ENCODE results near the gene RSPH1. TPM values are rescaled to one million over a fixed set of nuclear protein-coding genes. Genes with fewer than 3 reads are reported as not detected.
A peak's percentile ranks its signal among the peaks of the same experiment; 100 is the strongest.

The RSPH1 gene
- total RNA-seq, 2 experiments from 2014 or later: 0.32 TPM; not detected in 1

DNA sequence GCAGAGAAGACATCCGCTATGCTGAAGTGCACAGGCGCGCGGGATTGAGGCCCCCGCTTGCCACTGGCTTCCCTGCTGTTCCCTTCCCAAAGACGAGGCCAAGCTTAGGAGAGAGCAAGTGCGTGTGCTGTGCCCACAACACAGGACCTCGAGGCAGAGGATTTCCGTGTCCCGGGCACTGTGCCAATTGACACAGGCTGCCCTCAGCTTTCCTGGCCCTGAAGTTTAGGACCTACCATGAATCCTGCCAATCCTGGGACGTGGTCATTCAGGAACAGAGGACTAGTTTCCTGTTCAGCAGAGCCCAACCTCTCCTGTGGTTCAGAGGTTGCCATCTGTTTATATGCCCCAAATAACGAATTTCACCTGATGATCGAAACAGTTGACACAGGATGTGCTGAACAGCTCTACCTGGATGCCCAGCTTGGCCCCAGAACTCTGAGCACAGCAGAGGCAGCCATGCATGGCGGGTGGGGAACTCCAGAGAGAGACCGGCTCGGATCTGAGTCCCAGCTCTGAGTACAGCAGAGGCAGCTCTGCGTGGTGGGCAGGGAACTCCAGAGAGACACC is 39.7 kb upstream of the RSPH1 start:
- H3K4me3 Mint-ChIP-seq: no peak overlapping the region
- H3K27me3 Mint-ChIP-seq: no peaks in the 10 kb centered on the region
- DNase-seq: no peak
- H3K9me3 Mint-ChIP-seq: no peaks in the 10 kb centered on the region
- peak overlapping the region; percentile 45 for H3K27ac Mint-ChIP-seq
- H3K36me3 Mint-ChIP-seq: peaks cover 16% of the 10 kb centered on the region
- peaks cover 22% of the 10 kb centered on the region for H3K4me1 Mint-ChIP-seq

DNA sequence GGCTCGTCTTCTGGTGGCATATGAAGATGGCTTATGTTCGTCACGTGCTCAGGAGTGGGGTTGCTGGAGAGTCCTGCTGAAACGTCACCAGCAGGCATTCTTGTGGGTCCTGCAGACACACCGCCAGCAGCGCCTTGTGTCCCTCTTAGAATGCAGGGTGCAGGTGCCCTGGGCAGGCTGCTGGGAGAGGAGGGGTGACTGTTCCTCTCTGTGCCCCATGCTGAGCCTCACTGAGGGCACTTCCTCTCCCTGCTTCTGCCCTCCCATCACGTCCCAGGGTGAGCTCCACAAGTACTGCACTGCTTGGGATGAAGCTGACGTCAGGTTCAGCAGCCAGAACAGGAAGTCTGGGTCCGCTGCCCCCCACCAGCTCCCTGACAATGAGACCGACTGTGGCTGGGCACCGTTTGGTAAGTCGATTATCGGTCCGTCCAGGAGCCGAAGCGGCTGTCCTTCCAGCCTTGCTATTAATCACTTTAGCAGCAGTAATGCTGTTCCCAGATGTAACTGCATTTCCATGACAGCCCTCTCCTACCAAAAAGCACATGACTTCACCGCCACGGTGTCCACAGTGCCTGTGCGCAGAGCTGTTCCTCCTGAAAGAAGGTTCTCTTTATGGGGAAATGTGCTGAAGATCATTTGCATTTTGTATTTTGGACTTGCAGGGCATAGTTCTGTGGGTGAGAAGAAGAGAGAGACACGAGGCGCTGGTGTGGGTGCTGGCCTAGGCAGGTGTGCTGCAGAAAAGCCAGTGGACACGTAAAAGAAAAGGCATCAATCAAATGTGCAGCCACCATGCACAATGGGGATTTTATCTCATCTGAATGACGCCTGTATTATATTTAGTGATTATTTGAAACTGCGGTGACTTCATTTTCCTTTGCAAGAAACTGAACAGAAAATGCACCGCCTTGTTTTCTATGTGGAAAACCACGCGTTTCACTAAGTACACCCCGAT is 38.7 kb upstream of the RSPH1 start:
- DNase-seq: no peak
- H3K4me3 Mint-ChIP-seq: peak overlapping the region; percentile 60
- peaks cover 30% of the 10 kb centered on the region for H3K4me1 Mint-ChIP-seq
- H3K27me3 Mint-ChIP-seq: no peaks in the 10 kb centered on the region
- peaks cover 11% of the 10 kb centered on the region for H3K36me3 Mint-ChIP-seq
- no peaks in the 10 kb centered on the region for H3K9me3 Mint-ChIP-seq
- peak overlapping the region; percentile 12 for H3K27ac Mint-ChIP-seq

DNA sequence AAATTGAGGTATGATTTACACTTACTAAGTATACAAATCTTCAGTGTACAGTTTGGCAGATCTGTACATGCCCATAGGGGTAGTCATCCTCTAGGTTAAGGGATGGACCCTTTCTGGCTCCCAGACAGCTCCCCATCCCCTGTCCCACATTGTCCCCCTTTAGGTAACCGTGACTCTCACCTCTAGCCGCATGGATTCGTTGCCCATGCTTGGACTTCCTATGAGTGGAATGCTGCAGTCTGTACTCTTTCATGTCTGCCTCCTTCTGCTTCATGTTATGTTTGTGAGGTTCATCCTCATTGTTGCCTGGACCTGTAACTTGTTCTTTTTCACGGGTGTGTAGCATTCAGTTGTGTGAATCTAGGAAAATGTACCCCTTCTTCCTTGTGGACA is 37.9 kb upstream of the RSPH1 start:
- Mint-ChIP-seq H3K27me3 (no peaks in the 10 kb centered on the region), H3K4me1 (peaks cover 36% of the 10 kb centered on the region), H3K9me3 (no peaks in the 10 kb centered on the region), H3K36me3 (peaks cover 8% of the 10 kb centered on the region), H3K27ac (peak overlapping the region; percentile 39), H3K4me3 (peak overlapping the region; percentile 60)
- DNase-seq: no peak

DNA sequence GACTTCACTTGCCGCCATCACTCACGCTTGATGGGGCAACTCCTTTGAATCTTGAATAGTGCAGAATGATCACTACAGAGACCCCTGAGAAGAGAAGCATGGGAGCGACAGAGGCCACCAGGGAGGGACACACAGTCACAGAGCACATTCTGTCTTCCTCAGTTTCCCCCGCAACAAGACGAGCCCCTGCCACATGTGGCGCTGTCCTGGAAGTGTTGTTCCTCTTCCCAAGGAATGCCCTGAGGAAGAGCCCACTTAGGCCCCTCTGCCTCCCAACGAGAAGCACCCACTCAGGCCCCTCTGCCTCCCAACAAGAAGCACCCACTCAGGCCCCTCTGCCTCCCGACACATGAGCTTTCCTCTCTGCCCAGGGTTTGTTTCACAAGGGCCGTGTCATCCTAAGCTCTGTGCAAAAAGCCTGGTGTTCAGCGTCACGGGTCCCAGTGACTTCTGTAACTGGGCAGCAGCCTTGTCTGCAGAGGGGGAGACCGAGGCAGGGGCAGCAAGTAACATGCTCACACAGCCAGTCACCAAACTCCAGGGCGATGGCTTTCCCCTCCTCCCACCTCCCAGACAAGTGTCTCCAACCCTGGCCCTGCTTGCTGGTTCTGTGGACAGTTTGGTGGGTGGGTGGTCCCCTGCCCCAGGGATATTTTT is 37.4 kb upstream of the RSPH1 start:
- peaks cover 8% of the 10 kb centered on the region for H3K36me3 Mint-ChIP-seq
- no peaks in the 10 kb centered on the region for H3K9me3 Mint-ChIP-seq
- no peak overlapping the region for H3K4me3 Mint-ChIP-seq
- H3K27ac Mint-ChIP-seq: peak overlapping the region; percentile 15
- no peak for DNase-seq
- peaks cover 36% of the 10 kb centered on the region for H3K4me1 Mint-ChIP-seq
- no peaks in the 10 kb centered on the region for H3K27me3 Mint-ChIP-seq

DNA sequence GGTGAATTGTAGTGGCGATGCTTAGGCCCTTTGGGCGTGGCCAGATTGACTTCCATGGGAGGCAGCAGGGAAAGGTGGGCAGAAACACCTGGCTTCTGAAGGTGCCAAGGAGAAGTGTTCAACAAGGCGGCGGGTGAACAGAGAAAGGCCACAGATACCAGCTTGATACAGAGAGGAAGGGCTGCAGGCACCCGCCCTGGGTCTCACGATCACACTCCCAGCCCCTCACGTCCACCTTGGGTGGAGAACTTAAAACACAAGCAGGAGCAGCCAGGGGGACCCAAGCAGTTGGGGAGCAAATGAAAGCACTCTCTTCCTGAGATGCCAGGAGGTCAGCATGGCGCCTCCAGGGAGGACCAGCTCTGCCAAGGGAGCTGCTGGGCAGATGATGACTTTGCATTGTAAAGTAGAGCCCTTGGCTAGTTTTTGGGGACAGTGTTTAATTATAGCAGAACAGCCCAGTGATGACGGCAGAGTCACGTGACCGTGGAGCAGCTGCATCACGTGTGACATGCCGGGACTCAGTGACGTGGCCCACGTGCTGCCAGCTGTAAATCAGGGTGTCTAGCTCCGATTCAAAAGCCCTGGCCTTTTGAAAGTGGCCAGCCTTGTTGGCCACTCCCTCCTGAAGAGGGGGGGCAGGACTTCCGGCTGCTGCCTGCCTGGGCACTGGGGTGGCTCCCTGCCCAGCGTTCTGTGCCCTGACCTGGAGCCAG is 36.6 kb upstream of the RSPH1 start:
- DNase-seq: no peak
- peaks cover 6% of the 10 kb centered on the region for H3K36me3 Mint-ChIP-seq
- peaks cover 43% of the 10 kb centered on the region for H3K4me1 Mint-ChIP-seq
- no peak overlapping the region for H3K27ac Mint-ChIP-seq
- H3K27me3 Mint-ChIP-seq: no peaks in the 10 kb centered on the region
- H3K4me3 Mint-ChIP-seq: no peak overlapping the region
- no peaks in the 10 kb centered on the region for H3K9me3 Mint-ChIP-seq

DNA sequence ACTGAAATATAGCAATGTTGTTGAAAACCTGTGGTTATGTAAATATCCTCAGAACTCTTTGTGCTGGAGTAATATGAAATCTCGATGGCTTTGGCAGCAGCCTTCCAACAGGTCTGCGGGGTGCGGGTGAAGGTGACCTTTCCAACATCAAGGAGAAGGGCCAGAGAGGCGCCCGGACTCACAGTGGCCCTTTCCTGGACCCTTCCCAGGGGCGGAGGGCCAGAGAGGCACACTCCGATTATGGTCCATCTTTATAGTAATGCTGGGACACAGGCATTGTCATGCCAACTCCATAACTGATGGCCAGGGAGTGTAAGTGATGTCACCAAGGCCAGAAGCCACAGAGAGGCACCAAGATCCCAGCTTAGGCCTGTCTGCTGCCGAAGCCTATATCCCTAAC is 35.7 kb upstream of the RSPH1 start:
- Mint-ChIP-seq H3K9me3 (no peaks in the 10 kb centered on the region), H3K27ac (no peak overlapping the region), H3K27me3 (no peaks in the 10 kb centered on the region), H3K4me1 (peaks cover 47% of the 10 kb centered on the region), H3K36me3 (peaks cover 9% of the 10 kb centered on the region), H3K4me3 (no peak overlapping the region)
- no peak for DNase-seq

DNA sequence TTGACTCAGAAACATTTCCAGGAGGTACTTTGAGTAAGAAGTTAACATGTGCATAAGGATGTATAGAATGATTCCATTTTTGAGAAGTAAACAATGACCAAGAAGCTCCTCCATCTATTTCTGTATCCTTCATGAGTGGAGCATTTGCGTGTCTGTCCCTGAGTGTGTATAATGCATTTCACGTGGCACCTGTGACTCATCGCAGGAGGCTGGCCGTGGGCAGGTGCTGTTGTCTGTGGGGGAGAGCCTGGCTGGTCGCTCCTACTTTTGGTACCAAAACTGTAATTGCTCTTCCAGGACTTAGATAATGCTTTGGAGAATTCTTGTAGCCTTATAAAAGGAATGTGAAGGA is 34.1 kb upstream of the RSPH1 start:
- peaks cover 16% of the 10 kb centered on the region for H3K36me3 Mint-ChIP-seq
- H3K27ac Mint-ChIP-seq: no peak overlapping the region
- H3K9me3 Mint-ChIP-seq: no peaks in the 10 kb centered on the region
- peaks cover 59% of the 10 kb centered on the region for H3K4me1 Mint-ChIP-seq
- no peak for DNase-seq
- H3K27me3 Mint-ChIP-seq: no peaks in the 10 kb centered on the region
- H3K4me3 Mint-ChIP-seq: no peak overlapping the region

DNA sequence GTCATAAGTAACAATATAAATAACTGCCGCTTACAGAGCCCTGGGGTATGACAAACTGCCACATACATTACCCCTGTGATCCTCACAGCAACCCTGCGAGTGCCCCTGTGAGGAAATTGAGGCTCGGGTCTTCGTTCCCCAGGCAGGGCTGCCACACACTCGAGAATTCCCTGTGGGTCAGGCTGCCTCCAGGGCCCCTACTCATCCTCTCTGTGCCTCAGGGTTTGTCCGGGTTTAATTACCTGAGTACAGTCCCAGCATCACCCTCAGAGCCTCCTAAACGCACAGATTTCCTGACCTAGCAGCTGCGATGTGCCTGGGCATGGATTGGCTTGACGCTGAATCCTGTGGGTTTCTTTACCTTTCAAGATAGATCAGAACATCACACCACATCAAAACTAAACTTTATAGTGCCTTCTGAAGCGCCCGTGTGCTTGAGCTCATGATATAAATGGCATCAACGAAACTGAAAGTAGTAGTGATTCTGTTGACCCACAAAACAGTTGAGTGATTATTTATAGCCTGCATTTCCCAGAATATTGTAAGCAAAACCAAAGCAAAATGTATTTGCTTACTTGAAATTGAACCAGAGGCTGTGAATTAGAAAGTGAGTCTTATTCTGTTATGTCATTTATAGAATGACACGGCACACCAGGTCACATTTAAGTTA is 31.6 kb upstream of the RSPH1 start:
- Mint-ChIP-seq H3K27ac (peak overlapping the region; percentile 90), H3K9me3 (no peaks in the 10 kb centered on the region), H3K4me3 (peak overlapping the region; percentile 68), H3K4me1 (peaks cover 58% of the 10 kb centered on the region), H3K27me3 (no peaks in the 10 kb centered on the region), H3K36me3 (peaks cover 27% of the 10 kb centered on the region)
- peak; percentile 66 for DNase-seq

DNA sequence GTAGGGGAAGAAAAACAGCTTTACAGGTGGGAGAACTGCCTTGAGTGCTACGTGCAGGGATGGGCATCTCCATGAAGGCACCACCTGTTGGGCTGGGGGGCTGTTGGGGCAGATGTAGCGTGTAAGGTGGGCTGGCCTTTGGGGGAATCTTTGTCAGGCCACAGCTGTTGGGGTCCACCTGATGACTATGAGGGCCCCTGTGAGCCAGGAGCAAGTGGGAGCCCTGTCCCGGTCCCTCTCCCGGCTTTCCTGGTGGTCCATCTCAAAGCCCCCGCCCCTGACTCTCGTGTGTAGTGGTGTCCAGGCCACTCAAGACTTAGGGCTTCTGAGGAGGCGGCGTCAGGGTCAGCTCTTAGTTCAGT is 31.1 kb upstream of the RSPH1 start:
- no peaks in the 10 kb centered on the region for H3K27me3 Mint-ChIP-seq
- peak overlapping the region; percentile 68 for H3K4me3 Mint-ChIP-seq
- no peaks in the 10 kb centered on the region for H3K9me3 Mint-ChIP-seq
- H3K4me1 Mint-ChIP-seq: peaks cover 58% of the 10 kb centered on the region
- no peak for DNase-seq
- H3K36me3 Mint-ChIP-seq: peaks cover 27% of the 10 kb centered on the region
- peak overlapping the region; percentile 90 for H3K27ac Mint-ChIP-seq

DNA sequence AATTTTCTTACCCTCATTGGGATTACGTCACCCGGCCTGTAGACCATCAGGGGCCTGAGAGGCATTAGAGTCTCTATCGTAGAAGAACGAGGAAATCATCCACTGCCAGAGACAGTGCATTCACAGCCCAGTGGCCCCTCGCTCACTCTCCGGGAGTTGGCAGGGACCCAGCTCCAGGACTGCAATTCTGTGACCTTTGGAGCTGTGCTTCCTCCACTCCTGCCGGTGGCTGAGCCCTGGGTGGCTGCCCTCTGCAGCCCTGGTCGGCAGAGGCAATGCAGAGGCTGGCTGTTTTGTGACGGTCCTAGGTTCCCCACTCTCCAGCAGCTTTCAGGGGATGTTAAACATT is 30.3 kb upstream of the RSPH1 start:
- no peak for DNase-seq
- Mint-ChIP-seq H3K4me3 (no peak overlapping the region), H3K4me1 (peaks cover 58% of the 10 kb centered on the region), H3K27ac (peak overlapping the region; percentile 90), H3K36me3 (peaks cover 31% of the 10 kb centered on the region), H3K9me3 (no peaks in the 10 kb centered on the region), H3K27me3 (no peaks in the 10 kb centered on the region)

DNA sequence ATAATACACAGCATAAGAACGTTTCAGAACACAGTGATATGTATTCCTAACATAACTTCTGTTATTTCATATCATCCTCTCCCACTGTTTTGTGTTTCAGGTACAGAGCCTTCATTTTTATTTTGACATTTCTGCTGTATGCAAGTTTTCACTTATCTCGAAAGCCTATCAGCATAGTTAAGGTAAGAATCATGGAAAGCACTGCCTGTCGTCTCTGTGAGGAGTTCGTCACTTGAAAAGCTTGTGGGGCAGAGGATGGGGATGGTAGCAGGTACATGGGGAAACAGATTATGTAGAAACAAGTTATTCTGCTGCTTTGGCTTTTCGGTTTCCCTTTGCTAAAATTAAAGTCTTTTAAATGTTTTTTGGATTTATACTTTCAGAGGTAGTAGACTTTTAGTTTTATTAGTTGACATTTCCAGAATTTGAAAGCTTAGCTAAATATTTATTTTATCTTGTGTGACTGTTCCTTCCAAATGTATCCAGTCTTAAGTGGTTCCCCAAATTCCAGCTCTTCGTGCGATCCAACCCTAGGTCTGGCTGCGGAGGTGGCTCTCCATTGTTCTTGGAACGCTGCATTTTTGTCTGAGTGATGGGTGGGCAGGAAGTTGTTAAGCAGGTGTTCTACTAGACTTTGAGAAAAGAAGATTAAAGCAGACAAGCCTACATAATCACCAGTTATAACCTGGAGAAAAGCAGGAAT is 29.8 kb upstream of the RSPH1 start:
- Mint-ChIP-seq H3K4me1 (peaks cover 58% of the 10 kb centered on the region), H3K4me3 (peak overlapping the region; percentile 8), H3K9me3 (no peaks in the 10 kb centered on the region), H3K27me3 (no peaks in the 10 kb centered on the region), H3K27ac (no peak overlapping the region), H3K36me3 (peaks cover 31% of the 10 kb centered on the region)
- no peak for DNase-seq

DNA sequence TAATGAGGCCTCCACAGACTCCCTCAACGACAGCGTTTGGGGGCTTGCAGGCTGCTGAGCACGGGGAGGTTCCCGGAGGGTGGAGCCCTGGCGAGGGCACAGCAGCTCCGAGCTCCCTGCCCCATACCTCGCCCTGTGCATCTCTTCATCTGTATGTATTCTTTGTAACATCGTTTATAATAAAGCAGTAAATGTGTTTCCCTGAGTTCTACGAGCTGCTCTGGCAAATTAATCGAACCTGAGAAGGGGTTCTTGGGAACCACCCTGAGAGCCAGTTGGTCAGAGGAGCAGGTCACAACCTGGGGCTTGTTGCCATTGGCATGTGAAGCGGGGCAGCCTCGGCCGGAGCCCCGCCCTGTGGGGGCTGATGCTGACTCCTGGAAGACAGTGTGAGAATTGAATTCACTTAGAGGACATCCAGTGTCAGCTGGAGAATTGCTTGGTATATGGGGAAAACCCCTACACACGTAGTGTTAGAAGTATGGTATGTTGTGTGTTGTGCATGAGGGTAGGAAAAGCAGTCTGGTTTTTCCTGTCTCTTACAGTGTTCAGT is 29.1 kb upstream of the RSPH1 start:
- Mint-ChIP-seq H3K4me1 (peaks cover 53% of the 10 kb centered on the region), H3K36me3 (peaks cover 31% of the 10 kb centered on the region), H3K9me3 (no peaks in the 10 kb centered on the region), H3K27me3 (no peaks in the 10 kb centered on the region), H3K27ac (peak overlapping the region; percentile 73), H3K4me3 (peak overlapping the region; percentile 44)
- no peak for DNase-seq

DNA sequence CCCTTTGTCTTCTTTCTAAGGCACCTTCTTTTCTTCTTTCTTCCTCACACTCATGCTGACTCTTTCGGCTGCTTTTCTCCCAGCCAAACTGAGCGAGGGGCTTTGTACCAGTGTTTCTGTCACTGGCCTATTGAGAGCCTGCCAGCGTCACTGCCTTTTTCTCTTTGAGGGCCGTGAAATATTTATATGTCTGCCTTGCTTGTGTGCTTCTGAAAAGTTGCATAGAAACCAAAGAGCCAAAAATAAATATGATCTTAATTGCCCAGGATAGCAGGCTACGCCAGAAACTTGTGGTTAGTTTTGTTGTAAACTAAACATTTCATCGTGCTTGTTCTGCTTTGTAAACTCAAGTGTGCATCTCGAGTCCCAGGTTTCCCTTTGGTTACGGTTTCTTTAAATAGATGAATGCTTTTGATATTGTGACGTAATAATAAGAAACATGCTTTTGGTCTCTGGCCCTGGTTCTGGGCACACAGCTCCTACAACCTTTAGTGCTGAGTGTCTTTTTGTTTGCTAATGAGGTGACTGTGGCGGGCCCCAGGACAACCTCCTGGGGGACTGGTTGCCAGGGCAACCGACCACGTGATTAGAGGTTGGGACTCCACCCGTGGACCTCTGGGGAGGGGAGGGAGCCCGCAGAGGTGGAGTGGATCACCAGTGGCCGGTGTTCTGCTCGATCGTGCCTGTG is 28.5 kb upstream of the RSPH1 start:
- Mint-ChIP-seq H3K27ac (peak overlapping the region; percentile 73), H3K4me3 (peak overlapping the region; percentile 44), H3K9me3 (no peaks in the 10 kb centered on the region), H3K4me1 (peaks cover 48% of the 10 kb centered on the region), H3K27me3 (no peaks in the 10 kb centered on the region), H3K36me3 (peaks cover 34% of the 10 kb centered on the region)
- DNase-seq: peak; percentile 74

Measured in activated naive CD8-positive, alpha-beta T cell treated with anti-CD3 and anti-CD28 coated beads for 36 hours (primary cell).